K562 (cell line): Measurements from ENCODE around the gene PTPRT. TPM values are rescaled to one million over a fixed set of nuclear protein-coding genes. Genes with fewer than 3 reads are reported as not detected.

Source experiments
- ATAC-seq: fragments of 200-7000 bp; cut with Tn5 transposase; 3 replicates; pipeline ENCODE4 v1.9.1; 2020; ENCODE audit warnings: moderate library complexity
- BruUV-seq: library from RNA; stranded (reverse); fragments of 400-500 nt; replicated peaks from 2 replicates; lab custom pipeline; 2021; lab: Mats Ljungman, UMichigan
- CTCF ChIA-PET: fragments of 300-600 bp; formaldehyde crosslinking; extraction: SDS; loops from one replicate; lab custom pipeline; 2021; ENCODE audit warnings: low intra/inter-chr PET ratio; lab: Yijun Ruan, JAX
- POLR2A ChIA-PET: fragments of 300-600, 350-650 bp; sonication (Branson Sonifier 250); formaldehyde crosslinking; extraction: SDS; loops from one replicate; lab custom pipeline; 2021; ENCODE audit warnings: antibody characterized with exemption, inconsistent platforms; lab: Yijun Ruan, JAX
- DNase-seq, 4 experiments: peaks; one replicate each; pipeline versions ENCODE4 v3.0.0 to v3.0.0-alpha.2; 2011 to 2018; ENCODE audit warnings: low spot score in 3 of 4, mixed read lengths in 3 of 4; ENCODE audit errors: extremely low read depth in 1 of 4
- FAIRE-seq: peaks from 2 replicates; lab custom pipeline; 2011; peaks lifted over from hg19 to GRCh38; lab: Jason Lieb, UNC
- H2AFZ ChIP-seq: 2 replicates; pipeline ENCODE4 v1.6.0; 2011; ENCODE audit warnings: low read depth, low read length, control low read depth, inconsistent platforms
- H3K27ac ChIP-seq: fragments of 200-600 bp; 3 replicates; pipeline ENCODE4 v1.8.0; 2011; ENCODE audit warnings: low read depth, mild to moderate bottlenecking, control low read depth, inconsistent platforms, low read length, moderate library complexity, mixed read lengths; ENCODE audit errors: extremely low read depth
- H3K27me3 ChIP-seq, 2 experiments: fragments of 300-600 bp in 1 of 2; 2 replicates in 1 of 2; 3 replicates in 1 of 2; pipeline versions ENCODE4 v1.6.0 to v1.8.0; 2011; ENCODE audit warnings: inconsistent platforms in 2 of 2, low read length in 2 of 2, mild to moderate bottlenecking in 1 of 2, mixed read lengths in 1 of 2, moderate library complexity in 1 of 2; ENCODE audit not compliant: control insufficient read depth in 2 of 2, insufficient read depth in 2 of 2
- H3K36me3 ChIP-seq: fragments of 300-600 bp; 3 replicates; pipeline ENCODE4 v1.8.0; 2011; ENCODE audit warnings: mild to moderate bottlenecking, low read length, inconsistent platforms; ENCODE audit not compliant: control insufficient read depth, insufficient read depth
- H3K4me1 ChIP-seq, 2 experiments: fragments of 200-600 bp in 1 of 2; replicated peaks in 1 of 2; 2 replicates in 1 of 2; 3 replicates in 1 of 2; pipeline versions ENCODE4 v1.5.1 to v1.8.0; 2011; ENCODE audit warnings: inconsistent platforms in 2 of 2, low read length in 2 of 2, mild to moderate bottlenecking in 1 of 2, mixed read lengths in 1 of 2, moderate library complexity in 1 of 2; ENCODE audit not compliant: control insufficient read depth in 2 of 2, insufficient read depth in 2 of 2
- H3K4me2 ChIP-seq: 2 replicates; pipeline ENCODE4 v1.6.1; 2011; ENCODE audit warnings: low read length, control low read depth, inconsistent platforms, mixed read lengths; ENCODE audit not compliant: insufficient read depth
- H3K4me3 ChIP-seq: fragments of 200-600 bp; sonication (generic), shearing (Covaris generic); 2 replicates; pipeline ENCODE4 v1.5.1; 2016; ENCODE audit warnings: control low read depth, inconsistent platforms
- H3K79me2 ChIP-seq: fragments of 200-600 bp; 3 replicates; pipeline ENCODE4 v1.8.0; 2011; ENCODE audit warnings: low read length, inconsistent platforms; ENCODE audit not compliant: control insufficient read depth, insufficient read depth
- H3K9ac ChIP-seq, 2 experiments: 2 replicates each; pipeline versions ENCODE4 v1.6.0 to v1.6.1; 2011; ENCODE audit warnings: low read depth in 2 of 2, low read length in 2 of 2, control low read depth in 1 of 2, inconsistent platforms in 1 of 2, mild to moderate bottlenecking in 1 of 2, mixed read lengths in 1 of 2; ENCODE audit not compliant: insufficient read depth in 1 of 2
- H3K9me1 ChIP-seq: one replicate; pipeline ENCODE4 v1.6.0; 2011; ENCODE audit warnings: inconsistent platforms, mild to moderate bottlenecking, low read length, moderate library complexity; ENCODE audit not compliant: control insufficient read depth, insufficient read depth
- H3K9me3 ChIP-seq: replicated peaks from 2 replicates; pipeline ENCODE4 v1.5.1; 2011; ENCODE audit warnings: low read depth, low read length, inconsistent platforms; ENCODE audit not compliant: control insufficient read depth, insufficient read depth
- H4K20me1 ChIP-seq: replicated peaks from 2 replicates; pipeline ENCODE4 v1.6.1; 2011; ENCODE audit warnings: low read length, inconsistent platforms, mixed read lengths; ENCODE audit not compliant: control insufficient read depth, insufficient read depth
- AFF1 ChIP-seq, 2 experiments: fragments of 450-650 bp; IDR thresholded peaks; 2 replicates each; pipeline ENCODE4 v1.6.1; 2018; ENCODE audit warnings: mild to moderate bottlenecking in 2 of 2, low read depth in 1 of 2; ENCODE audit not compliant: partially characterized antibody in 2 of 2
- BHLHE40 ChIP-seq: IDR thresholded peaks from 2 replicates; pipeline ENCODE4 v1.6.1; 2011; ENCODE audit warnings: low read length, improper control_type of control experiment
- ETV6 ChIP-seq, 3 experiments: fragments of 150-350 bp in 1 of 3; sonication (generic) in 1 of 3; formaldehyde crosslinking in 1 of 3; IDR thresholded peaks; 2 replicates each; pipeline versions ENCODE4 v1.6.1 to v1.8.0; 2014 to 2022; ENCODE audit warnings: borderline replicate concordance in 2 of 3, low read depth in 2 of 3, antibody characterized with exemption in 1 of 3, low read length in 1 of 3, mild to moderate bottlenecking in 1 of 3, missing genetic modification reagents in 1 of 3
- MCM2 ChIP-seq: fragments of 450-650 bp; IDR thresholded peaks from 2 replicates; pipeline ENCODE4 v1.6.1; 2017; ENCODE audit warnings: low read depth, mild to moderate bottlenecking
- NCOA1 ChIP-seq: fragments of 450-650 bp; IDR thresholded peaks from 2 replicates; pipeline ENCODE4 v1.6.1; 2016; ENCODE audit warnings: low read depth
- RBBP5 ChIP-seq: fragments of 200-600 bp; sonication (generic); IDR thresholded peaks from 2 replicates; pipeline ENCODE4 v1.6.1; 2012; ENCODE audit warnings: borderline replicate concordance, mild to moderate bottlenecking, low read length, control low read depth, inconsistent platforms; ENCODE audit not compliant: insufficient read depth, poor library complexity, severe bottlenecking
- TCFL5 ChIP-seq: fragments of 250-450 bp; sonication (Bioruptor Pico); conservative IDR thresholded peaks from 2 replicates; pipeline ENCODE4 v1.6.1; 2021; ENCODE audit warnings: mild to moderate bottlenecking, moderate library complexity, matching md5 sums
- THAP12 ChIP-seq: fragments of 250-450 bp; sonication (Bioruptor Pico); IDR thresholded peaks from 2 replicates; pipeline ENCODE4 v1.9.0; 2021; ENCODE audit warnings: mild to moderate bottlenecking, inconsistent platforms
- U2AF1 ChIP-seq: fragments of 200-400 bp; formaldehyde crosslinking; optimal IDR thresholded peaks from 2 replicates; pipeline ENCODE3; 2017; ENCODE audit warnings: mild to moderate bottlenecking, low read depth, low read length, moderate library complexity
- ZNF77 ChIP-seq: fragments of 250-450 bp; sonication (Bioruptor Pico); IDR thresholded peaks from 2 replicates; pipeline ENCODE4 v1.5.0; 2020
- WGBS: fragments of 100-300 bp; shearing (Covaris generic); methylation state at CpG from one replicate; pipeline ENCODE4 v1.1.6; 2016; ENCODE audit warnings: low coverage, mixed read lengths; ENCODE audit not compliant: insufficient coverage; ENCODE audit errors: missing lambda C conversion rate; 5-methylcytosine and 5-hydroxymethylcytosine counted together
- in situ Hi-C: fragments of 300-500 bp; cut with MboI; formaldehyde crosslinking; loops from 4 replicates; pipeline ENCODE4 v1.15.0; 2018; ENCODE audit warnings: inconsistent platforms, mixed read lengths
- intact Hi-C: fragments of 100-400 bp; cut with micrococcal nuclease; formaldehyde crosslinking; loops from 2 replicates; pipeline ENCODE4 v1.14.2; 2022
- polyA plus RNA-seq, 8 experiments: library from polyadenylated mRNA; depleted of rRNA in 4 of 8; stranded (reverse) in 5 of 8; unstranded in 3 of 8; fragments of >200 nt; fragmentation: Nextera tagmentation in 2 of 8; fragmentation: Illumina TruSeq in 1 of 8; extraction: Ambion mirVana in 2 of 8; extraction: Trizol in 1 of 8; gene quantifications; 2 replicates each; pipeline versions ENCODE4 v1.2.1 to v1.2.3, GENCODE V29; 2011 to 2014; ENCODE audit warnings: inconsistent platforms in 1 of 8, missing spikeins in 1 of 8
- total RNA-seq, 7 experiments: library from RNA; depleted of rRNA in 6 of 7; stranded (reverse); fragments of >200 nt in 6 of 7; fragmentation: Illumina TruSeq in 2 of 7; extraction: Trizol in 2 of 7; gene quantifications; 2 replicates each; pipeline versions ENCODE4 v1.2.1 to v1.2.3, GENCODE V29; 2011 to 2021; ENCODE audit warnings: low replicate concordance in 1 of 7

The PTPRT gene
- total and polyA plus RNA-seq, 9 of the 15 experiments (the other 6 are each of a cell fraction or from before 2014, with no cell fraction given): not detected

- H3K9me1 ChIP-seq: no peaks in the 10 kb centered on the region
- no peaks in the 10 kb centered on the region for H3K36me3 ChIP-seq
- H3K4me3 ChIP-seq: no peak overlapping the region
- H3K9me3 ChIP-seq: no peaks in the 10 kb centered on the region
- no peaks in the 10 kb centered on the region; a peak in 1 of 5 replicates for H3K27me3 ChIP-seq
- ATAC-seq: no peak
- no peak for DNase-seq
- H3K9ac ChIP-seq: no peak overlapping the region
- no peak overlapping the region for H3K4me2 ChIP-seq
- WGBS: 0% methylated on average over 9 of the region's 9 CpGs
- no peak overlapping the region for H3K27ac ChIP-seq
- H3K4me1 ChIP-seq: no peaks in the 10 kb centered on the region
- no peaks in the 10 kb centered on the region for H4K20me1 ChIP-seq
- POLR2A ChIA-PET: interaction anchor here (0.9 to 1.5 kb wide), 2 partner anchors 10 to 13 kb away, joined by 3 to 4 read pairs; no protein-coding TSS in a partner anchor
- no TSS peak for BruUV-seq
- H3K79me2 ChIP-seq: no peaks in the 10 kb centered on the region
- intact Hi-C loops (no loop called here), in situ Hi-C loops (no loop called here)
- FAIRE-seq: no peak
- CTCF ChIA-PET: no interaction called here
- no peak overlapping the region for H2AFZ ChIP-seq
- TF ChIP-seq THAP12 (no peak), ETV6 (IDR thresholded peaks at IDR 0.05; ENCODE audit: borderline replicate concordance in 1 of 2, low read depth in 2 of 2, low read length in 1 of 2) (no peak), ETV6 (CRISPR knock-in tag; IDR thresholded peaks at IDR 0.05; ENCODE audit: borderline replicate concordance) (no peak), ZNF77 (CRISPR knock-in tag) (no peak), MCM2 (no peak), RBBP5 (no peak), BHLHE40 (no peak), TCFL5 (CRISPR knock-in tag) (no peak), AFF1 (IDR thresholded peaks at IDR 0.05; ENCODE audit: low read depth in 1 of 2, partially characterized antibody in 2 of 2) (no peak), U2AF1 (no peak), NCOA1 (no peak)
These were observed 1089.5 kb downstream of the PTPRT start for GRCh38 chr20:42100137-42100704.
